Measurements from ENCODE around the gene TRIM49D1.
"Not testable (repeated sequence)": the region's sequence is repeated elsewhere in the genome, so short reads cannot be mapped to it uniquely, and the experiment has no call there.

Gene TRIM49D1, protein sequence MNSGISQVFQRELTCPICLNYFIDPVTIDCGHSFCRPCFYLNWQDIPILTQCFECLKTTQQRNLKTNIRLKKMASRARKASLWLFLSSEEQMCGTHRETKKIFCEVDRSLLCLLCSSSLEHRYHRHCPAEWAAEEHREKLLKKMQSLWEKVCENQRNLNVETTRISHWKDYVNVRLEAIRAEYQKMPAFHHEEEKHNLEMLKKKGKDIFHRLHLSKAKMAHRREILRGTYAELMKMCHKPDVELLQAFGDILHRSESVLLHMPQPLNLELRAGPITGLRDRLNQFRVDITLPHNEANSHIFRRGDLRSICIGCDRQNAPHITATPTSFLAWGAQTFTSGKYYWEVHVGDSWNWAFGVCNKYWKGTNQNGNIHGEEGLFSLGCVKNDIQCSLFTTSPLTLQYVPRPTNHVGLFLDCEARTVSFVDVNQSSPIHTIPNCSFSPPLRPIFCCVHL

DNA sequence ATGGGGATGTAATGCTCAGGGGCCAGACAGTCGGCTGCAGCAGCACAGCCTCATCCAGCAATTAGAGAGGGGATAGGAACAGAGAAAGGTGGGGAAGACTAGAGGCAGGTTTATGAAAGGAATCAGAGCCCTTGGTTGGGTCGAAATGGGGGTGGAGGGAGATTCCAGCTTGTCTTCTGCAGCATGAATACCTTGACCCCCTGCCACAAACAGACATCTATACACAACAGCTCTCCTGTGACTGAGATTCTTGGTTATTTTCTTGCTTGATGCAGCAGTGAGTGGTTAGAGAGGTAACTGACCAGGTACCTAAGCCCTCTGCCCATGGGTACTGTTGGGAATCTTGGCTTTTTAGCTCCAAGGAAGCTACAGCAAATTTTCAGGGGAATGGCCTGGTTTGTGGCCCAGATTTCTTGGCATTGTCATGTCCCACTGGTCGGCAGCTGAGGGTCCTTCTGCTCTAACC is at the start of gene TRIM49D1:
Gene TRIM49D1 (minus strand): TSS at position 51 of the 466 bp plus-strand sequence. CDS start 4,535 bp downstream, outside the sequence.
- no peak within 1 kb of the TSS for H3K4me3 ChIP-seq (ENCODE audit: low read length)
- H3K27ac ChIP-seq (ENCODE audit: low read depth, low read length), result no peak within 1 kb of the TSS
- no peaks in the 10 kb centered on the region for H3K4me1 ChIP-seq (ENCODE audit: control insufficient read depth, low read length)
- H3K79me2 ChIP-seq (ENCODE audit: control insufficient read depth, low read length), result no peaks in the 10 kb centered on the region
- no peaks in the 10 kb centered on the region for H4K20me1 ChIP-seq (ENCODE audit: control insufficient read depth, insufficient read depth, low read depth, low read length)
- H3F3A ChIP-seq (ENCODE audit: control insufficient read depth, insufficient read depth), result no peaks in the 10 kb centered on the region
- no peaks in the 10 kb centered on the region for H3K36me3 ChIP-seq (ENCODE audit: control insufficient read depth, low read length)
- no peaks in the 10 kb centered on the region for H3K27me3 ChIP-seq (ENCODE audit: control insufficient read depth, low read length)
- no peak for TF ChIP-seq CTCF (IDR thresholded peaks at IDR 0.05; ENCODE audit: low read depth, low read length, poor library complexity, severe bottlenecking)
- TF ChIP-seq EZH2phosphoT487 (IDR thresholded peaks at IDR 0.05; ENCODE audit: borderline replicate concordance, low read length), result no peak
- no peaks in the 10 kb centered on the region for H3K9me3 ChIP-seq (ENCODE audit: control insufficient read depth, insufficient read depth, low read length)
- H3K9me2 ChIP-seq (replicated peaks; ENCODE audit: control insufficient read depth, low read length), result no peaks in the 10 kb centered on the region
- H3K4me2 ChIP-seq (ENCODE audit: low read length), result no peak within 1 kb of the TSS

GRCh38 chr11:89965737-89966136 is 43.7 kb upstream of the TRIM49D1 start, which contains the start of gene TRIM64:
Gene TRIM64, plus strand, starts transcription at chr11:89966037. Its CDS starts 2,467 bp downstream, at chr11:89968504.
- not testable (repeated sequence) for H3K9me2 ChIP-seq (replicated peaks; ENCODE audit: control insufficient read depth, low read length); H4K20me1 ChIP-seq (ENCODE audit: control insufficient read depth, insufficient read depth, low read depth, low read length); H3K27ac ChIP-seq (ENCODE audit: low read depth, low read length); H3K27me3 ChIP-seq (ENCODE audit: control insufficient read depth, low read length); H3K79me2 ChIP-seq (ENCODE audit: control insufficient read depth, low read length); H3K4me3 ChIP-seq (ENCODE audit: low read length); H3K4me1 ChIP-seq (ENCODE audit: control insufficient read depth, low read length); H3F3A ChIP-seq (ENCODE audit: control insufficient read depth, insufficient read depth); H3K9me3 ChIP-seq (ENCODE audit: control insufficient read depth, insufficient read depth, low read length); H3K4me2 ChIP-seq (ENCODE audit: low read length); H3K36me3 ChIP-seq (ENCODE audit: control insufficient read depth, low read length)

GRCh38 chr11:89960833-89961232 is 38.8 kb upstream of the TRIM49D1 start:
- H3F3A ChIP-seq (ENCODE audit: control insufficient read depth, insufficient read depth); H3K27me3 ChIP-seq (ENCODE audit: control insufficient read depth, low read length); H3K36me3 ChIP-seq (ENCODE audit: control insufficient read depth, low read length); H3K9me3 ChIP-seq (ENCODE audit: control insufficient read depth, insufficient read depth, low read length); H3K4me2 ChIP-seq (ENCODE audit: low read length); H3K9me2 ChIP-seq (replicated peaks; ENCODE audit: control insufficient read depth, low read length); H3K27ac ChIP-seq (ENCODE audit: low read depth, low read length); H3K4me1 ChIP-seq (ENCODE audit: control insufficient read depth, low read length); H4K20me1 ChIP-seq (ENCODE audit: control insufficient read depth, insufficient read depth, low read depth, low read length); H3K4me3 ChIP-seq (ENCODE audit: low read length); H3K79me2 ChIP-seq (ENCODE audit: control insufficient read depth, low read length): not testable (repeated sequence)

DNA sequence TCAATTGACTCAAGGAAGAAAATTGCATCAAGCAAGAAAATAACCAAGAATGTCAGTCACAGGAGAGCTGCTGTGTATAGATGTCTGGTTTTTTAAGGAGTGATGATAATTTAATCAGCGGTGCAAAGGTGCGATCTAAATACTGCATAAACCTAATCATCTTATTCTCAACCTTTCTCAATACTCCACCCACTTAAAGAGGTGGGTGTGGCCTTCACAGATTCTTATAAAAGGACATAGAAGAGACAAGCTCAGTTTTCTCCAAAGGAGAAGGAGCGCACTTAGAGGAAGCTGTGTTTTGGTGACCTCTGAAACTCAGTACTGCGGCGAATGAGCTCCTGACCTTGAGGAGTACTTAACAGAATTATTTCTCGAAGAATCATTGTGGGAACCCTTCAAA is 1.7 kb upstream of the TRIM49D1 start, which contains the start of gene TRIM49D2:
Gene TRIM49D2 (plus strand): TSS at position 301 of the 400 bp plus-strand sequence. CDS start 2,698 bp downstream, outside the sequence.
- H3K36me3 ChIP-seq (ENCODE audit: control insufficient read depth, low read length); H3K4me3 ChIP-seq (ENCODE audit: low read length); H4K20me1 ChIP-seq (ENCODE audit: control insufficient read depth, insufficient read depth, low read depth, low read length); H3K9me2 ChIP-seq (replicated peaks; ENCODE audit: control insufficient read depth, low read length); H3K4me2 ChIP-seq (ENCODE audit: low read length); H3K27me3 ChIP-seq (ENCODE audit: control insufficient read depth, low read length); H3K27ac ChIP-seq (ENCODE audit: low read depth, low read length); H3K79me2 ChIP-seq (ENCODE audit: control insufficient read depth, low read length); H3F3A ChIP-seq (ENCODE audit: control insufficient read depth, insufficient read depth); H3K9me3 ChIP-seq (ENCODE audit: control insufficient read depth, insufficient read depth, low read length); H3K4me1 ChIP-seq (ENCODE audit: control insufficient read depth, low read length): not testable (repeated sequence)

- H3K36me3 ChIP-seq (ENCODE audit: control insufficient read depth, low read length); H3K79me2 ChIP-seq (ENCODE audit: control insufficient read depth, low read length); H3K4me1 ChIP-seq (ENCODE audit: control insufficient read depth, low read length); H3K4me2 ChIP-seq (ENCODE audit: low read length); H3K27me3 ChIP-seq (ENCODE audit: control insufficient read depth, low read length); H4K20me1 ChIP-seq (ENCODE audit: control insufficient read depth, insufficient read depth, low read depth, low read length); H3F3A ChIP-seq (ENCODE audit: control insufficient read depth, insufficient read depth); H3K9me2 ChIP-seq (replicated peaks; ENCODE audit: control insufficient read depth, low read length); H3K4me3 ChIP-seq (ENCODE audit: low read length); H3K9me3 ChIP-seq (ENCODE audit: control insufficient read depth, insufficient read depth, low read length); H3K27ac ChIP-seq (ENCODE audit: low read depth, low read length): not testable (repeated sequence)
Measured at GRCh38 chr11:89900809-89901208, 21.2 kb downstream of the TRIM49D1 start.

- H3K27me3 ChIP-seq (ENCODE audit: control insufficient read depth, low read length); H4K20me1 ChIP-seq (ENCODE audit: control insufficient read depth, insufficient read depth, low read depth, low read length); H3K9me3 ChIP-seq (ENCODE audit: control insufficient read depth, insufficient read depth, low read length); H3K79me2 ChIP-seq (ENCODE audit: control insufficient read depth, low read length); H3K4me2 ChIP-seq (ENCODE audit: low read length); H3K4me3 ChIP-seq (ENCODE audit: low read length); H3K4me1 ChIP-seq (ENCODE audit: control insufficient read depth, low read length); H3K27ac ChIP-seq (ENCODE audit: low read depth, low read length); H3K9me2 ChIP-seq (replicated peaks; ENCODE audit: control insufficient read depth, low read length); H3F3A ChIP-seq (ENCODE audit: control insufficient read depth, insufficient read depth); H3K36me3 ChIP-seq (ENCODE audit: control insufficient read depth, low read length): not testable (repeated sequence)
Measured at GRCh38 chr11:89893245-89893644, 28.8 kb downstream of the TRIM49D1 start.

- H4K20me1 ChIP-seq (ENCODE audit: control insufficient read depth, insufficient read depth, low read depth, low read length); H3K9me3 ChIP-seq (ENCODE audit: control insufficient read depth, insufficient read depth, low read length): not testable (repeated sequence)
Measured at GRCh38 chr11:89877511-89877910, 44.5 kb downstream of the TRIM49D1 start.

More at GRCh38 chr11:89877511-89877910, 44.5 kb downstream of the TRIM49D1 start:
- H3K4me2 ChIP-seq (ENCODE audit: low read length); H3K4me3 ChIP-seq (ENCODE audit: low read length); H3K4me1 ChIP-seq (ENCODE audit: control insufficient read depth, low read length); H3K27me3 ChIP-seq (ENCODE audit: control insufficient read depth, low read length); H3K79me2 ChIP-seq (ENCODE audit: control insufficient read depth, low read length); H3F3A ChIP-seq (ENCODE audit: control insufficient read depth, insufficient read depth); H3K9me2 ChIP-seq (replicated peaks; ENCODE audit: control insufficient read depth, low read length); H3K27ac ChIP-seq (ENCODE audit: low read depth, low read length); H3K36me3 ChIP-seq (ENCODE audit: control insufficient read depth, low read length): not testable (repeated sequence)
